ENCODE results near the gene LONP1.

- TF ChIP-seq CTCF (IDR thresholded peaks at IDR 0.05; ENCODE audit: control extremely low read depth in 1 of 3, insufficient read depth in 1 of 3, low read depth in 1 of 3, low read length in 3 of 3) (no peak), RAD21 (IDR thresholded peaks at IDR 0.05 in 1 of 2, conservative IDR thresholded peaks at IDR 0.05 in 1 of 2; ENCODE audit: low read depth in 2 of 2, low read length in 2 of 2) (no peak), TEAD4 (IDR thresholded peaks at IDR 0.05; ENCODE audit: low read depth, low read length) (no peak), ATF2 (IDR thresholded peaks at IDR 0.05; ENCODE audit: low read length) (no peak)
These were observed 39.9 kb downstream of the LONP1 start for GRCh38 chr19:5680084-5680436.

Data from H1 (cell line).